Loucy (cell line): ENCODE measurements around the gene PLEKHG4.

Source experiments
- H2AFZ ChIP-seq: fragments of 200-600 bp; sonication (generic); 2 replicates; pipeline ENCODE4 v1.6.0; 2016; ENCODE audit warnings: antibody characterized with exemption, mild to moderate bottlenecking, low read length, moderate library complexity
- H3F3A ChIP-seq: fragments of 200-600 bp; 2 replicates; pipeline ENCODE4 v1.6.0; 2016; ENCODE audit warnings: antibody characterized with exemption, low read depth, mild to moderate bottlenecking
- H3K27me3 ChIP-seq: fragments of 200-600 bp; sonication (generic); 2 replicates; pipeline ENCODE4 v1.6.1; 2014; ENCODE audit warnings: low read length, mild to moderate bottlenecking; ENCODE audit not compliant: insufficient read depth, poor library complexity, severe bottlenecking
- H3K36me3 ChIP-seq: fragments of 200-600 bp; sonication (generic); 2 replicates; pipeline ENCODE4 v1.6.1; 2016; ENCODE audit warnings: low read length; ENCODE audit not compliant: insufficient read depth
- H3K4me1 ChIP-seq: fragments of 200-600 bp; sonication (generic); 2 replicates; pipeline ENCODE4 v1.5.1; 2014; ENCODE audit warnings: low read length, mild to moderate bottlenecking; ENCODE audit not compliant: insufficient read depth, poor library complexity, severe bottlenecking
- H3K4me2 ChIP-seq: fragments of 200-600 bp; sonication (generic); 2 replicates; pipeline ENCODE4 v1.6.0; 2014; ENCODE audit warnings: antibody characterized with exemption, low read length, low read depth, mild to moderate bottlenecking; ENCODE audit not compliant: poor library complexity, severe bottlenecking
- H3K4me3 ChIP-seq: fragments of 200-600 bp; sonication (generic); 2 replicates; pipeline ENCODE4 v1.5.1; 2014; ENCODE audit warnings: low read length, mild to moderate bottlenecking, mixed read lengths; ENCODE audit not compliant: poor library complexity, severe bottlenecking
- H3K79me2 ChIP-seq: fragments of 200-600 bp; sonication (generic); 2 replicates; pipeline ENCODE4 v1.6.1; 2014; ENCODE audit warnings: low read length; ENCODE audit not compliant: insufficient read depth
- H3K9ac ChIP-seq: fragments of 200-600 bp; sonication (generic); 2 replicates; pipeline ENCODE4 v1.6.0; 2014; ENCODE audit warnings: mild to moderate bottlenecking, low read depth, low read length, moderate library complexity; ENCODE audit not compliant: poor library complexity, severe bottlenecking
- H3K9me2 ChIP-seq: fragments of 200-600 bp; sonication (generic); replicated peaks from 2 replicates; pipeline ENCODE4 v1.6.1; 2016; ENCODE audit warnings: low read depth, low read length, mixed read lengths
- H3K9me3 ChIP-seq: fragments of 200-600 bp; sonication (generic); 2 replicates; pipeline ENCODE4 v1.6.1; 2014; ENCODE audit warnings: mild to moderate bottlenecking, antibody characterized with exemption, low read length, low read depth; ENCODE audit not compliant: insufficient read depth
- H4K20me1 ChIP-seq: fragments of 200-600 bp; sonication (generic); 2 replicates; pipeline ENCODE4 v1.6.0; 2014; ENCODE audit warnings: antibody characterized with exemption, low read length, mild to moderate bottlenecking; ENCODE audit not compliant: insufficient read depth, poor library complexity, severe bottlenecking
- EZH2phosphoT487 ChIP-seq: fragments of 200-600 bp; IDR thresholded peaks from 2 replicates; pipeline ENCODE4 v1.6.1; 2018; ENCODE audit warnings: antibody characterized with exemption, mild to moderate bottlenecking, moderate library complexity, borderline replicate concordance
- TF ChIP-seq, protein P1 (sequence below): fragments of 200-600 bp; sonication (generic); conservative IDR thresholded peaks from 2 replicates; pipeline ENCODE4 v1.5.1; 2014; ENCODE audit warnings: mild to moderate bottlenecking, antibody characterized with exemption, low read length

PLEKHG4 gene

DNA sequence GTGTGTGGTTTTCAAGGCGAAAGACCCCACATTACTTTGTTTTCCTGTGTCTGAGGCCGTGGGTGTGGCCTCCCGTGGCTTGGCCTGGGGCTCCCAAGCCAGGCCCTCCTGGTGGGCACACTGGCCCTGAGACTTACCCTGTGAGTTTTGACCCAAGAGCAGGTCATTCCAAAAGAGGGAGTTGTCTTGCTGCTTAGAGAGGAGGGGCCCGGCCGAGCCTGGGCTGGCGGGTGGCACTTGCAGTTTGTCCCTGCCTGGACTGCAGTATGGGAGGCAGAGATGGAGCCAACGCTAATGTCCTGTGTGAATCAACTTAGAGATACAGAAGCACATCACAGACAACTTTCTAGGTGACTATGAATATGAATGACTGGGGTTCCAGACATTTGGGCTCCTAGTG is 22.7 kb downstream of the PLEKHG4 start:
- no peaks in the 10 kb centered on the region for H3K36me3 ChIP-seq
- no peak for TF ChIP-seq EZH2phosphoT487
- TF ChIP-seq, protein P1, sequence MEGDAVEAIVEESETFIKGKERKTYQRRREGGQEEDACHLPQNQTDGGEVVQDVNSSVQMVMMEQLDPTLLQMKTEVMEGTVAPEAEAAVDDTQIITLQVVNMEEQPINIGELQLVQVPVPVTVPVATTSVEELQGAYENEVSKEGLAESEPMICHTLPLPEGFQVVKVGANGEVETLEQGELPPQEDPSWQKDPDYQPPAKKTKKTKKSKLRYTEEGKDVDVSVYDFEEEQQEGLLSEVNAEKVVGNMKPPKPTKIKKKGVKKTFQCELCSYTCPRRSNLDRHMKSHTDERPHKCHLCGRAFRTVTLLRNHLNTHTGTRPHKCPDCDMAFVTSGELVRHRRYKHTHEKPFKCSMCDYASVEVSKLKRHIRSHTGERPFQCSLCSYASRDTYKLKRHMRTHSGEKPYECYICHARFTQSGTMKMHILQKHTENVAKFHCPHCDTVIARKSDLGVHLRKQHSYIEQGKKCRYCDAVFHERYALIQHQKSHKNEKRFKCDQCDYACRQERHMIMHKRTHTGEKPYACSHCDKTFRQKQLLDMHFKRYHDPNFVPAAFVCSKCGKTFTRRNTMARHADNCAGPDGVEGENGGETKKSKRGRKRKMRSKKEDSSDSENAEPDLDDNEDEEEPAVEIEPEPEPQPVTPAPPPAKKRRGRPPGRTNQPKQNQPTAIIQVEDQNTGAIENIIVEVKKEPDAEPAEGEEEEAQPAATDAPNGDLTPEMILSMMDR: no peak
- no peak overlapping the region for H2AFZ ChIP-seq
- H3K9ac ChIP-seq: no peak overlapping the region
- H3K4me3 ChIP-seq: no peak overlapping the region
- H3K9me2 ChIP-seq: no peaks in the 10 kb centered on the region
- H3K9me3 ChIP-seq: no peaks in the 10 kb centered on the region
- no peaks in the 10 kb centered on the region for H3F3A ChIP-seq
- H3K79me2 ChIP-seq: no peaks in the 10 kb centered on the region
- no peak overlapping the region for H3K4me2 ChIP-seq
- no peaks in the 10 kb centered on the region for H3K27me3 ChIP-seq
- H4K20me1 ChIP-seq: no peaks in the 10 kb centered on the region
- H3K4me1 ChIP-seq: no peaks in the 10 kb centered on the region

DNA sequence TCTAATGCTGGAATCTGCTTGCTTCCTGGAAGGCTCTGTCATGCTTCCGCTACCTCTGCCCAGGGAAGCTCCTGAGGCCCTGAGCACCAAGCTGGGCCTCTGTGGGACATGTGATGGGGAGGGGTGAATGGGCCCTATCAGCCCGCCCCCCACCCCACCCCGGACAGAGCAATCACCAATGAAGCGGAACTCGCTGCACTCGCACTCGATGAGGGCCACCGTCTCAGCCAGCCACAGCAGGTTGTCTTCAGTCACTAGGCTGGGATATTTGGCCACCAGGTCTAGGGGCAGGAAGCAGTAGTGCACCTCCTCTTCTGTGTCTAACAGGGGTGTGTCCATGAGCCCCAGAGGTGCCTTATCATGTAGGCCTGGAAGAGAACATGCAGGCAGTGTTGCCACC is 23.6 kb downstream of the PLEKHG4 start:
- Histone ChIP-seq H3K27me3 (no peaks in the 10 kb centered on the region), H2AFZ (no peak overlapping the region), H3K4me2 (no peak overlapping the region), H3K9me3 (no peaks in the 10 kb centered on the region), H3K36me3 (no peaks in the 10 kb centered on the region), H3K79me2 (no peaks in the 10 kb centered on the region), H4K20me1 (no peaks in the 10 kb centered on the region), H3K9ac (no peak overlapping the region), H3K4me3 (no peak overlapping the region), H3F3A (no peaks in the 10 kb centered on the region), H3K4me1 (no peaks in the 10 kb centered on the region), H3K9me2 (no peaks in the 10 kb centered on the region)
- TF ChIP-seq EZH2phosphoT487: no peak
- TF ChIP-seq, protein P1: no peak

GRCh38 chr16:67304020-67304419 is 24.7 kb downstream of the PLEKHG4 start:
- Histone ChIP-seq H3F3A (no peaks in the 10 kb centered on the region), H3K4me1 (no peaks in the 10 kb centered on the region), H4K20me1 (no peaks in the 10 kb centered on the region), H3K9me2 (no peaks in the 10 kb centered on the region), H3K4me2 (no peak overlapping the region), H3K27me3 (no peaks in the 10 kb centered on the region), H3K4me3 (no peak overlapping the region), H3K9me3 (no peaks in the 10 kb centered on the region), H2AFZ (no peak overlapping the region), H3K79me2 (no peaks in the 10 kb centered on the region), H3K36me3 (no peaks in the 10 kb centered on the region), H3K9ac (no peak overlapping the region)
- TF ChIP-seq, protein P1: no peak
- TF ChIP-seq EZH2phosphoT487: no peak
